Astrocyte (in vitro differentiated cells and primary cell): ENCODE data around the gene VWA2. TPM values are rescaled to one million over a fixed set of nuclear protein-coding genes. Genes with fewer than 3 reads are reported as not detected.

Experiments used
- DNase-seq: peaks from one replicate; pipeline ENCODE4 v3.0.0-alpha.2; 2010; ENCODE audit warnings: low read depth
- FAIRE-seq: peaks from 2 replicates; lab custom pipeline; 2011; peaks lifted over from hg19 to GRCh38; lab: Jason Lieb, UNC
- H2AFZ ChIP-seq: 2 replicates; pipeline ENCODE4 v1.6.0; 2012; ENCODE audit warnings: low read depth, low read length, inconsistent platforms
- H3K27ac ChIP-seq: 2 replicates; pipeline ENCODE4 v1.5.1; 2011; ENCODE audit warnings: low read depth, low read length, inconsistent platforms
- H3K27me3 ChIP-seq: 2 replicates; pipeline ENCODE4 v1.6.0; 2011; ENCODE audit warnings: low read length, inconsistent platforms; ENCODE audit not compliant: insufficient read depth
- H3K36me3 ChIP-seq: 2 replicates; pipeline ENCODE4 v1.5.1; 2011; ENCODE audit warnings: low read length, inconsistent platforms; ENCODE audit not compliant: insufficient read depth
- H3K4me1 ChIP-seq: 2 replicates; pipeline ENCODE4 v1.5.1; 2011; ENCODE audit warnings: low read length, inconsistent platforms; ENCODE audit not compliant: insufficient read depth
- H3K4me2 ChIP-seq: 2 replicates; pipeline ENCODE4 v1.6.0; 2012; ENCODE audit warnings: low read length, inconsistent platforms
- H3K4me3 ChIP-seq: 2 replicates; pipeline ENCODE4 v1.5.1; 2011; ENCODE audit warnings: low read depth, mild to moderate bottlenecking, low read length, inconsistent platforms; ENCODE audit not compliant: insufficient read depth
- H3K79me2 ChIP-seq: 2 replicates; pipeline ENCODE4 v1.6.0; 2012; ENCODE audit warnings: mild to moderate bottlenecking, low read length, inconsistent platforms; ENCODE audit not compliant: insufficient read depth
- H3K9ac ChIP-seq: 2 replicates; pipeline ENCODE4 v1.6.0; 2012; ENCODE audit warnings: mild to moderate bottlenecking, low read length, inconsistent platforms
- H3K9me3 ChIP-seq: 2 replicates; pipeline ENCODE4 v1.5.1; 2012; ENCODE audit warnings: low read depth, mild to moderate bottlenecking, low read length, inconsistent platforms; ENCODE audit not compliant: insufficient read depth
- H4K20me1 ChIP-seq: 2 replicates; pipeline ENCODE4 v1.6.0; 2012; ENCODE audit warnings: low read length, inconsistent platforms; ENCODE audit not compliant: insufficient read depth
- H3K27ac Mint-ChIP-seq: one replicate; pipeline ENCODE4 v1.8.0; 2021; ENCODE audit warnings: mild to moderate bottlenecking, mixed read lengths; ENCODE audit not compliant: unreplicated experiment
- H3K27me3 Mint-ChIP-seq: one replicate; pipeline ENCODE4 v1.8.0; 2021; ENCODE audit warnings: low read depth, mixed read lengths; ENCODE audit not compliant: unreplicated experiment
- H3K36me3 Mint-ChIP-seq: one replicate; pipeline ENCODE4 v1.8.0; 2021; ENCODE audit warnings: low read depth, mixed read lengths; ENCODE audit not compliant: unreplicated experiment
- H3K4me1 Mint-ChIP-seq: one replicate; pipeline ENCODE4 v1.8.0; 2021; ENCODE audit warnings: low read depth, mixed read lengths; ENCODE audit not compliant: unreplicated experiment
- H3K4me3 Mint-ChIP-seq: one replicate; pipeline ENCODE4 v1.8.0; 2021; ENCODE audit warnings: mild to moderate bottlenecking, moderate library complexity, mixed read lengths; ENCODE audit not compliant: unreplicated experiment
- H3K9me3 Mint-ChIP-seq: one replicate; pipeline ENCODE4 v1.8.0; 2021; ENCODE audit warnings: mild to moderate bottlenecking, mixed read lengths; ENCODE audit not compliant: unreplicated experiment
- CTCF ChIP-seq: IDR thresholded peaks from 2 replicates; pipeline ENCODE4 v1.5.1; 2011; ENCODE audit warnings: low read depth, mild to moderate bottlenecking, inconsistent platforms, low read length, moderate library complexity; ENCODE audit not compliant: insufficient read depth
- EZH2 ChIP-seq: IDR thresholded peaks from 2 replicates; pipeline ENCODE4 v1.6.1; 2012; ENCODE audit warnings: mild to moderate bottlenecking, low read length, inconsistent platforms; ENCODE audit not compliant: insufficient read depth
- total RNA-seq: library from RNA; stranded (reverse); gene quantifications from 2 replicates; pipeline ENCODE4 v1.2.1, GENCODE V29; 2021

Gene VWA2
- total RNA-seq, 1 donor from 2014 or later, result 0.25 TPM

- H2AFZ ChIP-seq, result no peak overlapping the region
- no peak overlapping the region for H3K27ac ChIP-seq
- TF ChIP-seq EZH2 (no peak), CTCF (no peak)
- Mint-ChIP-seq H3K4me3 (no peak overlapping the region), H3K27ac (no peak overlapping the region), H3K36me3 (peaks cover 17% of the 10 kb centered on the region), H3K9me3 (no peaks in the 10 kb centered on the region), H3K27me3 (no peaks in the 10 kb centered on the region), H3K4me1 (peaks cover 23% of the 10 kb centered on the region)
- peaks cover 9% of the 10 kb centered on the region for H3K27me3 ChIP-seq
- H4K20me1 ChIP-seq, result peaks cover 4% of the 10 kb centered on the region
- H3K4me1 ChIP-seq, result peaks cover 15% of the 10 kb centered on the region
- H3K79me2 ChIP-seq, result no peaks in the 10 kb centered on the region
- no peak overlapping the region for H3K4me2 ChIP-seq
- no peaks in the 10 kb centered on the region for H3K36me3 ChIP-seq
- H3K4me3 ChIP-seq, result no peak overlapping the region
- no peak for FAIRE-seq
- H3K9me3 ChIP-seq, result no peaks in the 10 kb centered on the region
- DNase-seq, result peak; percentile 53
- H3K9ac ChIP-seq, result no peak overlapping the region
Observed at GRCh38 chr10:114337510-114338462, 98.7 kb downstream of the VWA2 start.

- no peak for FAIRE-seq
- H3K27me3 Mint-ChIP-seq, result no peaks in the 10 kb centered on the region
Observed at GRCh38 chr10:114340816-114341215, 101.8 kb downstream of the VWA2 start.

More at GRCh38 chr10:114340816-114341215, 101.8 kb downstream of the VWA2 start:
- H3K36me3 Mint-ChIP-seq, result peaks cover 14% of the 10 kb centered on the region
- H3K9ac ChIP-seq, result no peak overlapping the region
- H3K4me3 Mint-ChIP-seq, result no peak overlapping the region
- no peaks in the 10 kb centered on the region for H3K36me3 ChIP-seq
- no peak overlapping the region for H3K4me3 ChIP-seq
- no peak for DNase-seq
- H3K27ac Mint-ChIP-seq, result no peak overlapping the region
- no peaks in the 10 kb centered on the region for H4K20me1 ChIP-seq
- H3K4me2 ChIP-seq, result no peak overlapping the region
- no peaks in the 10 kb centered on the region for H3K9me3 ChIP-seq
- H3K27me3 ChIP-seq, result peaks cover 2% of the 10 kb centered on the region
- peaks cover 13% of the 10 kb centered on the region for H3K4me1 ChIP-seq
- no peak overlapping the region for H2AFZ ChIP-seq
- H3K4me1 Mint-ChIP-seq, result peaks cover 35% of the 10 kb centered on the region
- no peaks in the 10 kb centered on the region for H3K9me3 Mint-ChIP-seq
- H3K27ac ChIP-seq, result no peak overlapping the region
- no peak for TF ChIP-seq EZH2
- TF ChIP-seq CTCF, result no peak
- H3K79me2 ChIP-seq, result no peaks in the 10 kb centered on the region

Other genes with a start within 250 kb of the VWA2 start
- 0.62 and 1.3 TPM in 2 replicates for gene ADRB1, start 195.4 kb upstream of the VWA2 start, total RNA-seq
- gene CCDC186, start 65.1 kb upstream of the VWA2 start, total RNA-seq, result 28.8 and 30.9 TPM in 2 replicates
- not detected in 2 replicates for gene TDRD1, start 59.9 kb upstream of the VWA2 start, total RNA-seq
- 26.6 and 28.1 TPM in 2 replicates for gene AFAP1L2, start 165.2 kb downstream of the VWA2 start, total RNA-seq